ENCODE data around the gene AGO1.
"Not testable (repeated sequence)": the region's sequence is repeated elsewhere in the genome, so short reads cannot be mapped to it uniquely, and the experiment has no call there.

The AGO1 gene

GRCh38 chr1:35968396-35968795 is 85.4 kb downstream of the AGO1 start:
- in situ Hi-C loops (cut with MboI; ENCODE audit: low sequenced_read_pairs), result no loop called here

DNA sequence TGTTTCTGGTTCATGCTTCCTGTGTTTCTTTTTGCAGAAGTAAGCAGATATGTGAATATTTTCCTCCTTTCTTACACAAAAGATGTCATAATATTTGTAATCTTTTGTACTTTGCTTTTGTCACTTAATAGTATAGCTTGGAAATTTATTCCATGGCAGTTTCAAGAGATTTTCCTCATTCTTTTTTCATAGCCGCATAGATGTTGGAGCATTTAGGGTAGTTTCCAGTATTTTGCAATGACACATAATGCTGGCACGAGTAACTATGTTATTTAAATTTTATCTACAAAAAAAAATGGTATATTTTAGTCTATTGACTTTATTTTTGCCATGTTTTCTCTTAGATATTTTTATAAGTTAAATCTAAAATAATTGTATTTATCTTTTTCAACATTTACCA is 88.6 kb downstream of the AGO1 start:
- in situ Hi-C loops (cut with MboI; ENCODE audit: low sequenced_read_pairs), result no loop called here

DNA sequence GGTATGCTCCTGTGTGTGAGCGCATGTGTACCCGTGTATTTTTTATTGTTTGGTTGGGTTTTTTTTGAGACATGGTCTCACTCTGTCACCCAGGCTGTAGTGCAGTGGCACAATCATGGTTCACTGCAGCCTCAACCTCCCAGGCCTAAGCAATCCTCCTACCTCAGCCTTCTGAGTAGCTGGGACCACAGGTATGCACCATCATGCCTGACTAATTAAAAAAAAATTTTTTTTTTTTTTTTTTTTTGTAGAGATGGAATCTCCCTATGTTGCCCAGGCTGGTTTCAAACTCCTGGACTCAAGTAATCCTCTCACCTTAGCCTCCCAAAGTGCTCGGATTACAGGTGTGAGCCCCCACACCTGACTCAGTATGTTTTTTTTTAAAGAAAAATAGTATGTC is 89.6 kb downstream of the AGO1 start:
- in situ Hi-C loops (cut with MboI; ENCODE audit: low sequenced_read_pairs), result not testable (repeated sequence)

GRCh38 chr1:35980090-35980489 is 97.1 kb downstream of the AGO1 start:
- in situ Hi-C loops (cut with MboI; ENCODE audit: low sequenced_read_pairs), result no loop called here

Measured in hTERT RPE-1 (cell line).